Measurements from ENCODE around the gene MKS1. TPM values are rescaled to one million over a fixed set of nuclear protein-coding genes. Genes with fewer than 3 reads are reported as not detected.

Gene MKS1
- total RNA-seq (2014; rRNA removed; shearing (Covaris generic); ENCODE audit: low replicate concordance) = 33.7 and 37.7 TPM in 2 replicates

DNA sequence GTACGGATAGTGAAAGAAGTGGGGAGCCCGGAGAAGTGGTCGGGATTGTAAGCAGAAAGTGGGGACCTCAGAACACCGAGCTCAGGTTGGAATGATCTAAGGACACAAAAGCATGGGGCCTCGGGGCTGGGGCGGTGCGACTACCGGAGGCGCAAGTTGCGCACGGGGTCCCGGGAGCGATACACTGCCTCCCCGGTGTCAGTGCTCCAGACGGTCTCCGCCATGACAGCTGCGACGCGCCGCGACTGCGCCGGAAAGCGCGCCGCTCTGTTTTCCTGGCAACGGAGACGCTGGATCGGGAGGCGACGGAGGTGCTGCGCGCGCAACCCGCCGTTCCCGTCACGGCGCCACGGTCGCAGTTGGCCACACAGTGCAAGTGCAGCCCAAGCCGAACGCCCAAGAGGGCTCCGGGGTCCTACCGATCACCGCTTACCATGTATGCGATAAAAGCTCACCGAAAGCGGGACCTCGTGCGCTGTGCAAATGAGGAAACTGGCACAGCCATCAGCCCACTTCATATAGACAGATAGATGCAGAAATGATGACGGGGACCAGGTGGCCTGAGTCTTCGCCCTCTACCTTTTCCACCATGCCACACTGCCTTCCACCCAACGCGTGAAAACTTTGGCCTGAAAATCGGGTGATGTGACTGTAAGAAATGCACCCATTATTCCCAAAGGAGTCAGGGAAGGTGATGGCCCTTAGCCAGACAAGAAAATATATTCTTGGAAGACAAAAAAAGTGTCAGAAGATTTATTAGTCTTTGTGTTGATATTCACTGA, at the start of gene MKS1:
TSS of gene MKS1 (minus strand) at position 249 of the 782 bp plus-strand sequence. CDS start at position 224, 25 bp downstream.
- peak; percentile 90 for DNase-seq (ENCODE audit: low read depth)
- in situ Hi-C loops (cut with HindIII; ENCODE audit: low pct_unique_long_range_greater_than_20kb, low sequenced_read_pairs) = no loop called here

DNA sequence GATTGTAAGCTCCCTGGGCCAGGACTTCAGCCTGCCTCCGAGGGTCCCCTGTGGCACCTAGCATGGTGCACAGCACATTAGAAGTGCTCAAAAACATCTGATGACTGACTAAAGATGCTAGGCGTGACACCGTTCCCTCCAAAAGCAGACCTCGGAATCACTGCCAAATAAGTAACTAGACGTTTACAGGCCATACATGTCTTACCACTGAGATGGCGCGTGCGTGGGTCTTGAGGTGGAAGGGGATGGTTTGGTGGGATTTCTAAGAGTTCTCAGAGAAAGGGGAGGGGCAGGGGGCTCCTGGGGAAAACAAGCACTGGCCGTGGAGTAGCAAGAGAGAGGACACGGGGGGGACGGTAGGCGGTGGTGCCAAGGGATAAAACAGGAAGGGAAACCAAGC, 49.3 kb upstream of the MKS1 start:
- in situ Hi-C loops (cut with HindIII; ENCODE audit: low pct_unique_long_range_greater_than_20kb, low sequenced_read_pairs) = no loop called here

DNA sequence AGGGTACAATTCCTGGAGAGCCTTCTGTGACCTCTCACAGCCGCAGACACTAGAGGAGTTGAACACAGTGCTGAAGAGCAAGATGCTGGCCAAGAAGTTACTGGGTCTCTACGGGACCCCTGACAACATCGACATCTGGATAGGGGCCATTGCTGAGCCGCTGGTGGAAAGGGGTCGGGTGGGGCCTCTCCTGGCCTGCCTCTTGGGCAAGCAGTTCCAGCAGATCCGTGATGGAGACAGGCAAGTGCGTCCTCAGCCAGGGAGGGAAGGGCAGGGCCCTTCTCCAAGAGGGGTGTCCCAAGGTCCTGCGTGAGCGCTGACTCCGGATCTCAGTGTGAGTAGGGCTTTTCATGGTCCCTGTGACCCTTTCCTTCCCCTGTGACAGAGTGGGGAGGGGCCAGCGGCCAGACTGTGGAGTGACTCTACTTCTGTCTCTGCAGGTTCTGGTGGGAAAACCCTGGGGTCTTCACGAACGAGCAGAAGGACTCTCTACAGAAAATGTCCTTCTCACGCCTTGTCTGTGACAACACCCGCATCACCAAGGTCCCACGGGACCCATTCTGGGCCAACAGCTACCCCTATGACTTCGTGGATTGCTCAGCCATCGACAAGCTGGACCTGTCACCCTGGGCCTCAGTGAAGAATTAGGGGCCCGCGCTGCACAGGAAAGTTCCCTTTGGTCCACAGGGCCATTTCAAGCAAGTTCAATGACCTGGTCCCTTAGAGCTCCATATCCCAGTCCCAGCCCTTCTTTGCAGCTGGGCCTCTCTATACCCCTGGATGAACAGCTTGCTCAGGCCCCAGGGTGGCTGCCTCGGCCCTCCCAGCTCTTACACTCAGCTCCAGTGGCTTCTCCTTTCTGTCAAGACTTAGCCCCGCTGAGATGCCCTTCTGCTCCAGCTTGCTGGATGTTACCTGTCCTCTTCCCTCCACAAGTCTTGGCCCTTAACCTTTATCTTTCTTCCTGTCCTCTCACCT, 48.6 kb upstream of the MKS1 start:
- no peak for DNase-seq (ENCODE audit: low read depth)
- in situ Hi-C loops (cut with HindIII; ENCODE audit: low pct_unique_long_range_greater_than_20kb, low sequenced_read_pairs) = no loop called here

More for the DNA sequence above, 49.3 kb upstream of the MKS1 start:
- DNase-seq (ENCODE audit: low read depth) = no peak

DNA sequence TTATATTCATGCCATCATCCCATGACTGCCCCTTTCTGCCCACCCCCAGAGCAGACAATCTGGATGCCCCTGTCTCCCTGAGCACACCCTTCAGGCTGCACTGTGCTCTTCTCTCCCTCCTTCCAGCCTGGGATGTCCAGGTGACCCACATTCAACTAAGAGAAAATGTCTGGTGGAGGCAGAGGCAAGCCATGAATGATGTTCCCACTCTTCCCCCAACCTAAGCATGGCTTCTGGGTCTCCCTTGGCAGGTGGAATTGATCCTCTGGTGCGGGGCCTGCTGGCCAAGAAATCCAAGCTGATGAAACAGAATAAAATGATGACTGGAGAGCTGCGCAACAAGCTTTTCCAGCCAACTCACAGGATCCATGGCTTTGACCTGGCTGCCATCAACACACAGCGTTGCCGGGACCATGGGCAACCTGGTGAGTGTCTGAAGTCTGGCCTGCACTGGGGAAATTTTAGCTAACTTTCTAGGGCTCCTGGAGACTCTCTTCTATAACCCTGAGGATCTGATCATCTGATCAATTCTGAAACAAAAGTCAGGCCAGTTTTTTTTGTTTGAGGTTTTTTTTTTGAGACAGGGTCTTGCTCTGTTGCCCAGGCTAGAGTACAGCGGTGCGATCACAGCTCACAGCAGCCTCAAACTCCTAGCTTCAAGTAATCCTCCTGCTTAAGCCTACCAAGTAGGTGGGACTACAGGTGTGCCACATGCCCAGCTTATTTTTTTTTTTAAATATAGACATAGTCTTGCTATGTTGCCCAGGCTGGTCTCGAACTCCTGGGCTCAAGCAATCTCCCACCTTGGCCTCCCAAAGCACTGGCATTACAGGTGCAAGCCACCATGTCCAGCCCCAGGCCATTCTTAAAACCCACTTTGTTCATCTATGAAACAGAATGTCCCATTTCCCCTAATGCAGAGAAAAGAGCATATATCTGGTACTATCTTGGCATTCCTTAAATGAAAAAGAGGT, 47.1 kb upstream of the MKS1 start:
- no peak for DNase-seq (ENCODE audit: low read depth)
- in situ Hi-C loops (cut with HindIII; ENCODE audit: low pct_unique_long_range_greater_than_20kb, low sequenced_read_pairs) = no loop called here

DNA sequence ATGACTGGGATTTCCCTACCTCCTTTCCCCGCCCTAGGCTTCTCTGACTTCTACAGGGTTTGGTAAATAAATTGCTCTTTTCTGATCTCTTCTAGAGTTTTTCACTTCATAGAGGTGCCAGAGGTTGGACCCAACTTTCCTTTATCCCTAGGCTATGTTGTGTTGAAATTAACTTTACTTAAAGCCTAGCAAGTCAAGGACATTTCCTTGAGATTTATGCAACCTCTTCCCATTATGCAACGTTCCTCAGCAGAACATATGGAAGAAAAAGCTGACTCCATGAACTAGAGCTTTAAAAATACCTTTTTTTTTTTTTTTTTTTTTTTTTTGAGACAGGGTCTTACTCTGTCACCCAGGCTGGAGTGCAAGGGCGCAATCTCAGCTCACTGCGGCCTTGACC, 46.2 kb upstream of the MKS1 start:
- no peak for DNase-seq (ENCODE audit: low read depth)
- in situ Hi-C loops (cut with HindIII; ENCODE audit: low pct_unique_long_range_greater_than_20kb, low sequenced_read_pairs) = no loop called here

DNA sequence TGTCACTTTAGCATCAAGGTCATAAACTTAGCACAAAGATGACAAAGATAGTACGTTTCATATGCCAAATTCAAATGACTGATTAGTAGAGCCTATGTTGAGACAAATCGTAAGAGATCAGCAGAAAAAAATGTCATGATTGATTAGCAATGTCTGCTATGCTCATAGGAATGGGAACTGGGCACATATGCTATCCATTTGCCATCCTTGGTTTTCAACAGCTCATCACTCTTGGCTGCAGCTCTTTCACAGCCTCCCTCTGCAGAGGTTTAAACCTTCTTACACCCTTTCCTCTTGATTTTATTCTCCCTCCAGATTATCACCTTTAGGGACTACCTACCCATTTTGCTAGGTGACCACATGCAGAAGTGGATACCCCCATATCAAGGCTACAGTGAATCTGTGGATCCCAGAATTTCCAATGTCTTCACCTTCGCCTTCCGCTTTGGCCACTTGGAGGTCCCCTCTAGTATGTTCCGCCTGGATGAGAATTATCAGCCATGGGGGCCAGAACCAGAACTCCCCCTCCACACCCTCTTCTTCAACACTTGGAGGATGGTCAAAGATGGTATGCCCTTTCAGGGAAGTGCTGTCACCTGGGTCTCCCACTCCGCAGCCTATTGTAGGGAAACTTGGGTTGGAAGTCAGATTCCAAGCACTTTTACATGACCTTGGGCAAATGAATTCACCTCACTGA, 45.5 kb upstream of the MKS1 start:
- in situ Hi-C loops (cut with HindIII; ENCODE audit: low pct_unique_long_range_greater_than_20kb, low sequenced_read_pairs) = no loop called here
- no peak for DNase-seq (ENCODE audit: low read depth)

DNA sequence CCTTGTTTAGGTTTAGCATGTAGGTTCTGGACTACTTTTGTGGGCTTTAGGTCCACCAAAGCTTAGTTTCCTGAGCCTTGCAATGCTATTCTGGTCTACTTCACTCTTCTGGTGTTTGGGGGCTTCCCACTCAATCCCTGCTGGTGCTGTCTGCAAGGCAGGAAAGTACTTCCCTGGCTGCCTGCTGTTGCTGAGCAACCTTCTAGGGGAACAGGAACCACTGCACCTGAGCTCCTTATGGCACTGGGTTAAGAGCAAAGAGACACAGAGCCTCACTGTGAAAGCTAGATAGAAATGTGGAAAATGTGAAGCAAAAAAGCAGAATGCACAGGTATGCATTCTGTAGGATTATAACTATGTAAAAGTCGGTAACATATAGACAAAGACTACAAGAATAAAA, 44.7 kb upstream of the MKS1 start:
- in situ Hi-C loops (cut with HindIII; ENCODE audit: low pct_unique_long_range_greater_than_20kb, low sequenced_read_pairs) = no loop called here
- no peak for DNase-seq (ENCODE audit: low read depth)

DNA sequence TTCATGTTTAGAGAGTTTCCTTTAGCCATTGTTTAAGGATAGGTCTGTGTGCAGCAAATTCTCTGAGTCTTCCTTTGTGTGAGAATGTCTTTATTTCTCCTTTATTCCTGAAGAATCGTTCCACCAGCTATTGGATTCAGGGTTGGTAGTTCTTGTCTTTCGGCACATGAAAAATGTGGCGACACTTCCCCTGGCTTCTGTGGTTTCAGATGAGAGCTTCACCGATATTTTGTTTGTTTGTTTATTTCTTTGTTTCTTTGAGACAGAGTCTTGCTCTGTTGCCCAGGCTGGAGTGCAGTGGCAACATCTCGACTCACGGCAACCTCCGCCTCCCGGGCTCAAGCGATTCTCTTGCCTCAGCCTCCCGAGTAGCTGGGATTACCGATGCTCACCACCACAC, 43.1 kb upstream of the MKS1 start:
- in situ Hi-C loops (cut with HindIII; ENCODE audit: low pct_unique_long_range_greater_than_20kb, low sequenced_read_pairs) = no loop called here

DNA sequence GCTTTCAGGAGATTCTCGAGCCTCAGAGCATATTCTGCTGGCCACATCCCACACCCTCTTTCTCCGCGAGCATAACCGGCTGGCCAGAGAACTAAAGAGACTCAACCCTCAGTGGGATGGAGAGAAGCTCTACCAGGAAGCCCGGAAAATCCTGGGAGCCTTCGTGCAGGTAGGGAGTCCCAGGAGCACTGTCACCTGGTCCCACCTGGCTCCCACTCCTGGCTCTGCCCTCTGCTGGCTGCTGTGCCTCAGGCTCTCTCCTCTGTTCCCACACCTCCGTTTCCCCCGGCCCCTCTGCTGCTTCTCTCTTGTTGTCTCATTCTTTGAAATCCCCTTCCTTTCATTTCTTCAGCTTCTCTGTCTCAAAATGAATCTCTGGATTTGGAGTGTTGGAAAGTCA, 35.7 kb upstream of the MKS1 start:
- in situ Hi-C loops (cut with HindIII; ENCODE audit: low pct_unique_long_range_greater_than_20kb, low sequenced_read_pairs) = no loop called here
- no peak for DNase-seq (ENCODE audit: low read depth)

More for the DNA sequence above, 43.1 kb upstream of the MKS1 start:
- no peak for DNase-seq (ENCODE audit: low read depth)

DNA sequence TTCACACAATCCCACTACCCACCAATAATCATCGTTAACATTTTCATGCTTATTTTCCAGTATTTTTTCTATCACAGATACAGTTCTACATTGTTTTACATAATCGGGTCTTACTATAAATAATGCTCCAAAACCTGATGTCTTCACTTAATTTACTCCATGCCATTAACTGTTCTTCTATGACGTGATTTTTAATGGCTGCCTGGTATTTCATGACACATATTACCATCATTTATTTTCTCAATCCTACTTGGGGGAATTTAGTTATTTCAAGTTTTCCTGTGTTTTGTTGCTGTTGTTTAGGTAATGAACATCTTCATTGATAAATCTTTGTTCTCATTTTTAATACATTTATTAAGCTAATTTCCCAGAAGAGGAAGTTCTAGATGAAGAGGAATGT, 34.0 kb upstream of the MKS1 start:
- in situ Hi-C loops (cut with HindIII; ENCODE audit: low pct_unique_long_range_greater_than_20kb, low sequenced_read_pairs) = no loop called here
- no peak for DNase-seq (ENCODE audit: low read depth)

DNA sequence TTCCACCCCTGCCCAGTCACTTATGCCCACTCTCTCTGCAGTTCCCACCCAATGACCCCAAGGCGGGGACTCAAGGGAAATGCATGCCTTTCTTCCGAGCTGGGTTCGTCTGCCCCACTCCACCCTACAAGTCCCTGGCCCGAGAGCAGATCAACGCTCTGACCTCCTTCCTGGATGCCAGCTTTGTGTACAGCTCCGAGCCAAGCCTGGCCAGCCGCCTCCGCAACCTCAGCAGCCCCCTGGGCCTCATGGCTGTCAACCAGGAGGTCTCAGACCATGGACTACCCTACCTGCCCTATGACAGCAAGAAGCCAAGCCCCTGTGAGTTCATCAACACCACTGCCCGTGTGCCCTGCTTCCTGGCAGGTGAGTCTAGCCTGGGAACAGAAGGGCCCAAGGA, 33.1 kb upstream of the MKS1 start:
- DNase-seq (ENCODE audit: low read depth) = no peak
- in situ Hi-C loops (cut with HindIII; ENCODE audit: low pct_unique_long_range_greater_than_20kb, low sequenced_read_pairs) = no loop called here

DNA sequence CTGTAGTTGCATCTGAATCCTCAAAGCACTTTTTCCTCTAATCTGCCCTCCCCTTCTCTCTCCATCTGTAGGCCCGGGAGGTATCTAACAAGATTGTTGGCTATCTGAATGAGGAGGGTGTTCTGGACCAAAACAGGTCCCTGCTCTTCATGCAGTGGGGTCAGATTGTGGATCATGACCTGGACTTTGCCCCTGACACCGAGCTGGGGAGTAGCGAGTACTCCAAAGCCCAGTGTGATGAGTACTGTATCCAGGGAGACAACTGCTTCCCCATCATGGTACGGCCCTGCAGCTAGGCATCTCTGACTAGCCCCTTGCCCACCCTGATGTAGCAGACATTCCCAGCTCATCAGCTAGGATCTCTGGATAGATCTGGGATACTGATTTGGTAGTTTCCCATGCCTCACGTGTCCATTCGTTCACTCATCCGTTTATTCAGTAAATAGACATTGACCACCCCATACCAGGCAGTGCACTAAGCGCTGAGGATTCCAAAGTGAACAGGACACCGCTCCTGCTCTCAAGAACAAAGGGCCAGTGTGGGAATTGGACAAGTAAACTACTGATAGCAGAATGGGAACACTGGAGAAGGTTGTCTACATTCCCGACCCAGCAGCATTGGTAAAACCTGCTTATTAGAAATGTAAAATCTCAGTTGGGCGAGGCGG, 31.4 kb upstream of the MKS1 start:
- in situ Hi-C loops (cut with HindIII; ENCODE audit: low pct_unique_long_range_greater_than_20kb, low sequenced_read_pairs) = no loop called here
- DNase-seq (ENCODE audit: low read depth) = no peak

DNA sequence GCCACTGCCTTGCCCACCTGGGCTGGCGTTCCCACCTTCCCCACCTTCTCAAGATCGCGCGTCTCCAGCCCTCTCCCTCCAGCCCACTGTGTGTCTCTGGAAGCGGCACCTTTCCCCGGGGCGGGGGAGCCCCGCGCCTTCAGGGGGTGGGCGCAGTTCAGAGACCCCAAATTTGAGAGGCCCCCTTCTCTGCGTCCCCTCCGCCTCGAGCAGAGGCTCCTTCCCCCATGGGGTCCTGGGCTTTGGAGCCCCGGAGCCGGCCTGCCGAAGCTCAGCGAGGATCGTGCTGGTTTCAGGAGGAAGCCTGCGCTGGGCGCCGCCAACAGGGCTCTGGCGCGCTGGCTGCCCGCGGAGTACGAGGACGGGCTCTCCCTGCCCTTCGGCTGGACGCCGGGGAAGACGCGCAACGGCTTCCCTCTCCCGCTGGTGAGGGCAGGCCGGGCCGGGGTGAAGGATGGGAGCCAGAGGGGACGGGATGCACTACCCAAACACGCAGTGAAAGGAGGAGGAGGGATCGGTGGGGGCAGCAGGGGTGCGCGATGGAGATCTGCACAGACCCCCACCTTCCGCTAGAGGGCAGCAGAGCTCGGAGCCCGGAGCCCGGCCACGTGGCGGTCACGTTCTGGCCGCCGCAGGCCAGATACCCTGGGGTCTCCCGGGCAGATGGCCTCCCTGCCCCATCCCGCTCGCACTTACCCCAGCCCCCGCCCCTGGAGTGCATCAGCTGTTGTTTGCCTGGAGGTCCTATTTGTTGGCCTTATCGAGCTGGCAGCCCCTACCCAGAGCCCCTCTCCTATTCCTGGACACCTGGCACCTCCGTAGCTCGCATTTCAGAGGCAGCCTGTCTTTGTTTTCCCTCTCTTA, 30.4 kb upstream of the MKS1 start:
- in situ Hi-C loops (cut with HindIII; ENCODE audit: low pct_unique_long_range_greater_than_20kb, low sequenced_read_pairs) = no loop called here
- peak; percentile 48 for DNase-seq (ENCODE audit: low read depth)

DNA sequence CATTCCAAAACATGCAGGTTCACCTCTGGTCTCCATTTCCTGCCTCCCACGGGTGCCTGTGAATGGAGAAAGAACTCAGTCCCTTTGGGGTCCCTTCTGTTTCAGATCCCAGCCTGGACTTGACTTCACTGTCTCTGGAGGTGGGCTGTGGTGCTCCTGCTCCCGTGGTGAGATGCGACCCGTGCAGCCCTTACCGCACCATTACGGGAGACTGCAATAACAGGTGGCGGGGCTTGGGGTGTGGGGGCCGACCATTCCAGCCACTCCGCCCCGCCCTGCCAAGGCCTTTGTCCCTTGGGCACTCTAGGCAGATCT, 29.9 kb upstream of the MKS1 start:
- in situ Hi-C loops (cut with HindIII; ENCODE audit: low pct_unique_long_range_greater_than_20kb, low sequenced_read_pairs) = no loop called here
- DNase-seq (ENCODE audit: low read depth) = no peak

DNA sequence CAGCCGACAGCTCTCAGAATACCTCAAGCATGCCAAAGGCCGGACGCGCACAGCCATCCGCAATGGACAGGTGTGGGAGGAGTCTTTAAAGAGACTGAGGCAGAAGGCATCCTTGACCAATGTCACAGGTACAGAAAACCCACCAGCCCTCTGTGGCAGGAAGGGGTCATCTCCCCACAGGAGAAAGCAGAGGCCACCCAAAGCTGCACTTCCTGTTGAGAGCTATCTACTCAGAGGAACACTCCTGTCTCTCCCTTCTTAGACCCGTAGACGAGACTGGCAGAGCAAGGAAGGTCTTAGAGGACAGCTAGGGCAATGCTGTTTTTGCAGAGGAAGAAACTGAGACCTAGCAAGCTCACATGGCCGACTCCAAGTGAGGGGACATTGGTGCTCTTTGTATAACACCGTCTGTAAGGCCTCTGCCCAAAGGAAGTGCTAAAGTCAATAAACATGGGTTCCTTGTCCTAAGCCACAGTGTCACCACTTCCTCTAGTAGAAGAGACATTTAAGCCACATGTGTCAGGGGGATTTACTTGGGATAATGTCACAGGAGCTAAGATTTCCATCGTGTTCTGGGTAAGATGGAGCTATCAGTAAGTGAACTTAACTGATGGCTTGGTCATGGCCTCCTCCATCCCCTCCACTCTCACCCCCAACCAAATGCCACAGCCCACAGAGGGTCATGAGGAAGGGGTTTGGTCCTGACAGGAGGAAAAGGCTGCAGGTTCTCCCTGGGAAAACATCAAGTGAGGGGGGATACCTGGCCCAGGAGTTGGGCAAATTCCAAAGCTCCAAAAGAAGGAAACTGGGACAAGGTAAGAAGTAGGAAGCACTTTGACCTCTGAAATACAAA, 28.7 kb upstream of the MKS1 start:
- in situ Hi-C loops (cut with HindIII; ENCODE audit: low pct_unique_long_range_greater_than_20kb, low sequenced_read_pairs) = no loop called here
- no peak for DNase-seq (ENCODE audit: low read depth)

DNA sequence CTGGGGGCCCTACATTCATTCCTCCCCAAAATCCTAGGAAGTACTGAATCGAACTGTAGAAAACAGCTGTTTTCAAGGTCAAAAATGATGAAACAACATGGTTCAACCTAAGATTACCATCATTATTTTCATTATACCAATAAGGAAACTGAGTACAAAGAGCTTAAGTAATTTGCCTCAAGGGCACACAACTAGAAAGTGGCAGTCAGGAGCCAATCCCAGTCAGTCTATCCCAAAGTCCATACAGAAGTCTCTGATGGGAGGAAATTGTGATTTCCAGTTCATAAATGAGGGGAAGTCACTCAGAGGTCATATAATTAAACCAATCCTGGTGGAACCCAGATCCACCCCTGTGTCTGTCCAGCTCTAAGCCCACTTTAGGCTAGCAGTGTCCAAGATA, 27.7 kb upstream of the MKS1 start:
- in situ Hi-C loops (cut with HindIII; ENCODE audit: low pct_unique_long_range_greater_than_20kb, low sequenced_read_pairs) = no loop called here

More for the DNA sequence above, 27.7 kb upstream of the MKS1 start:
- DNase-seq (ENCODE audit: low read depth) = no peak

Measured in Caki2 (cell line).